ENCODE data around the gene SHB. TPM values are rescaled to one million over a fixed set of nuclear protein-coding genes. Genes with fewer than 3 reads are reported as not detected.
A peak's percentile ranks its signal among the peaks of the same experiment; 100 is the strongest.

The SHB gene
- total RNA-seq, 1 experiment from 2014 or later, result 20.7 TPM

DNA sequence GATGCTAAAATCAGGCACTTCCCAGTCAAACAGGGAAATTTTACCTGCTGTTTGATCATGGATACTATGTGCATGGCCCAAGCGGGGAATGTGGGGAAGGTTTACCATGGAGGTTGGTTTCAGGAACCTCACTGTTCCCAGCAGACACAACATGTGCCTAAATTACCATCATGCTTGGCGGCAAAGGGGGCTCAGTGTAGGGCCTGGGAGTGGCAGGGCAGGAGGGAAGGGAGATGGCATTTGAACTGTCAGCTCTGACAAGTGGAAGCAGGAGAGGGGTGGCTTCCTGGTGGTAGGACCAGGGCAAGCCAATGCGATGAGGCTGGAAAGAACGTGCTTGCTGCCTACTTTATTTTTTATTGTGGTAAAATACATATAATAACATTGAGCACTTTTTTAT lies 93.4 kb downstream of the SHB start:
- Histone ChIP-seq H3K36me3 (ENCODE audit: insufficient read depth, low read length, poor library complexity, severe bottlenecking) (peaks cover 4% of the 10 kb centered on the region), H3K9me3 (ENCODE audit: low read depth, low read length, poor library complexity, severe bottlenecking) (no peaks in the 10 kb centered on the region), H3K4me3 (ENCODE audit: low read depth, low read length, poor library complexity, severe bottlenecking) (no peak overlapping the region), H3K27me3 (replicated peaks; ENCODE audit: insufficient read depth, low read depth, low read length, poor library complexity) (no peaks in the 10 kb centered on the region), H3K27ac (ENCODE audit: low read depth, low read length, poor library complexity, severe bottlenecking) (no peak overlapping the region), H3K4me1 (ENCODE audit: insufficient read depth, low read length, poor library complexity, severe bottlenecking) (peaks cover 15% of the 10 kb centered on the region)
- DNase-seq (ENCODE audit: low spot score), result no peak
- CTCF ChIA-PET, result no interaction called here
- intact Hi-C loops (cut with micrococcal nuclease; ENCODE audit: unreplicated experiment), result no loop called here
- POLR2A ChIA-PET (ENCODE audit: low non-redundant PET), result no interaction called here
- BruUV-seq (replicated peaks), result no TSS peak
- TF ChIP-seq EZH2 (IDR thresholded peaks at IDR 0.05; ENCODE audit: borderline replicate concordance, low read depth, low read length, poor library complexity, severe bottlenecking), result no peak
- TF ChIP-seq, protein P1, sequence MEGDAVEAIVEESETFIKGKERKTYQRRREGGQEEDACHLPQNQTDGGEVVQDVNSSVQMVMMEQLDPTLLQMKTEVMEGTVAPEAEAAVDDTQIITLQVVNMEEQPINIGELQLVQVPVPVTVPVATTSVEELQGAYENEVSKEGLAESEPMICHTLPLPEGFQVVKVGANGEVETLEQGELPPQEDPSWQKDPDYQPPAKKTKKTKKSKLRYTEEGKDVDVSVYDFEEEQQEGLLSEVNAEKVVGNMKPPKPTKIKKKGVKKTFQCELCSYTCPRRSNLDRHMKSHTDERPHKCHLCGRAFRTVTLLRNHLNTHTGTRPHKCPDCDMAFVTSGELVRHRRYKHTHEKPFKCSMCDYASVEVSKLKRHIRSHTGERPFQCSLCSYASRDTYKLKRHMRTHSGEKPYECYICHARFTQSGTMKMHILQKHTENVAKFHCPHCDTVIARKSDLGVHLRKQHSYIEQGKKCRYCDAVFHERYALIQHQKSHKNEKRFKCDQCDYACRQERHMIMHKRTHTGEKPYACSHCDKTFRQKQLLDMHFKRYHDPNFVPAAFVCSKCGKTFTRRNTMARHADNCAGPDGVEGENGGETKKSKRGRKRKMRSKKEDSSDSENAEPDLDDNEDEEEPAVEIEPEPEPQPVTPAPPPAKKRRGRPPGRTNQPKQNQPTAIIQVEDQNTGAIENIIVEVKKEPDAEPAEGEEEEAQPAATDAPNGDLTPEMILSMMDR (conservative IDR thresholded peaks at IDR 0.05; ENCODE audit: low read depth, low read length), result no peak

DNA sequence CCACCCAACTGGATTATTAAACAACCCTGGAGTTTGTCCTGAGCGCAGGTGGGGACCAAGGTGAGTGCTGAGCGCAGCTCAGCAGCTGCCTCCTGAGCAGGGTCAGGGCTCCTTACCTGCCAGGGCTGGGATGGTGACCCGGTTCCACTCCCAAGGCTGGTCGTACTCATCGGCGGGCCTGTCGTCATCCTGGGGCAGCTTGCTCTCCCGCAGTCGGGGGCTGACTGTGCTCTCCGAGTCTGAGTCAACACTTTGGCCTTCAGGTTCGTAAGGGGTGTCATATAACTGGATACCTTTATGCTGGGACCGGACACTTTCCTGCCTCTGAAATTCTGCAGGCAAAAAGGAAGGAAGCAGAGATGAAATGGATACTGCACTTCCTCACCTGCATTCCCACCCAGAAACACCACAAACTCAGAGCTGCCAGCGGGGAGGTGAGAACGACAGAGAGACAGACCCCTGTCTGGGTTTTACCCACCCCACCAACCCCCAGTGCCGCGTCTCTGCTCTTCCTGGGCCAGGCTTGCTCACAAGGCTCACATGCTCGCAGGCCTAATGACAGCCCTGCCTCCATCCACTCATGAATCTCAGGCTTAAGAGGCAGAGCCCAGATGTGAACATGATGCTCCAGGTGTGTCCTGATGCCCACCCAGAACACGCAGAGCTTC lies 94.4 kb downstream of the SHB start:
- no TSS peak for BruUV-seq (replicated peaks)
- H3K27ac ChIP-seq (ENCODE audit: low read depth, low read length, poor library complexity, severe bottlenecking), result no peak overlapping the region
- ChIA-PET CTCF (no interaction called here), POLR2A (ENCODE audit: low non-redundant PET) (no interaction called here)
- H3K27me3 ChIP-seq (replicated peaks; ENCODE audit: insufficient read depth, low read depth, low read length, poor library complexity), result no peaks in the 10 kb centered on the region
- H3K36me3 ChIP-seq (ENCODE audit: insufficient read depth, low read length, poor library complexity, severe bottlenecking), result peaks cover 4% of the 10 kb centered on the region
- intact Hi-C loops (cut with micrococcal nuclease; ENCODE audit: unreplicated experiment), result no loop called here
- no peak overlapping the region for H3K4me3 ChIP-seq (ENCODE audit: low read depth, low read length, poor library complexity, severe bottlenecking)
- peaks cover 15% of the 10 kb centered on the region for H3K4me1 ChIP-seq (ENCODE audit: insufficient read depth, low read length, poor library complexity, severe bottlenecking)
- DNase-seq (ENCODE audit: low spot score), result no peak
- H3K9me3 ChIP-seq (ENCODE audit: low read depth, low read length, poor library complexity, severe bottlenecking), result no peaks in the 10 kb centered on the region
- TF ChIP-seq, protein P1 (conservative IDR thresholded peaks at IDR 0.05; ENCODE audit: low read depth, low read length), result no peak
- TF ChIP-seq EZH2 (IDR thresholded peaks at IDR 0.05; ENCODE audit: borderline replicate concordance, low read depth, low read length, poor library complexity, severe bottlenecking), result no peak

DNA sequence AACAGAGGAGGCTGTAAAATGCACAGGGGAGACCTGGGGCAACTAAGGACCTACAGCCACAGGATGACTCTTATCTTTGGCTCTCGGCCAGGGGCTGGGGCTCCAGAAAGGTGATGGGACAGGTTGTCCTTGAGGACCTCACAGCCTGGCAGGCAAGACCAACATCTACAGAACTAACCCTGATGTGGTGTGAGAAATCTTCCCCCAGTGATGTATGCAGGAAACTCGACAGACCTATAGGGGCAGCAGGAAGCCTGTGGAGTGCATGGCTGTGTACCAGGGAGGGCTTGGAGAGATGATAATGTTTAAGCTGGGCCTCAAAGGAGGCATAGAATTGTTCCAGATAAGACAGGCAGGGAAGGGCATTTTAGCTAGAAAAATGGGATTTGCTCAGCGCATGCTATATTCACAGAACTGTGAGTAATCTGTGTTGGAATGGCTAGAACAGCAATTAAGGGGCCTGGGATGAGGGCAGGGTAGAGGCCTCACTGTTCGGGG lies 96.6 kb downstream of the SHB start:
- no peak overlapping the region for H3K27ac ChIP-seq (ENCODE audit: low read depth, low read length, poor library complexity, severe bottlenecking)
- DNase-seq (ENCODE audit: low spot score), result no peak
- H3K4me1 ChIP-seq (ENCODE audit: insufficient read depth, low read length, poor library complexity, severe bottlenecking), result no peaks in the 10 kb centered on the region
- no peak overlapping the region for H3K4me3 ChIP-seq (ENCODE audit: low read depth, low read length, poor library complexity, severe bottlenecking)
- H3K9me3 ChIP-seq (ENCODE audit: low read depth, low read length, poor library complexity, severe bottlenecking), result no peaks in the 10 kb centered on the region
- H3K36me3 ChIP-seq (ENCODE audit: insufficient read depth, low read length, poor library complexity, severe bottlenecking), result peaks cover 4% of the 10 kb centered on the region
- CTCF ChIA-PET, result no interaction called here
- POLR2A ChIA-PET (ENCODE audit: low non-redundant PET), result no interaction called here
- intact Hi-C loops (cut with micrococcal nuclease; ENCODE audit: unreplicated experiment), result no loop called here
- no peaks in the 10 kb centered on the region for H3K27me3 ChIP-seq (replicated peaks; ENCODE audit: insufficient read depth, low read depth, low read length, poor library complexity)
- no TSS peak for BruUV-seq (replicated peaks)
- TF ChIP-seq, protein P1 (conservative IDR thresholded peaks at IDR 0.05; ENCODE audit: low read depth, low read length), result peak; percentile 26; the same call in 1 of the 2 replicates
- TF ChIP-seq EZH2 (IDR thresholded peaks at IDR 0.05; ENCODE audit: borderline replicate concordance, low read depth, low read length, poor library complexity, severe bottlenecking), result no peak

All from A673 (cell line).